Loucy (cell line): ENCODE results near the gene FKBP5.

ENCODE experiments used
- H2AFZ ChIP-seq: fragments of 200-600 bp; sonication (generic); 2 replicates; pipeline ENCODE4 v1.6.0; 2016; ENCODE audit warnings: antibody characterized with exemption, mild to moderate bottlenecking, low read length, moderate library complexity
- H3F3A ChIP-seq: fragments of 200-600 bp; 2 replicates; pipeline ENCODE4 v1.6.0; 2016; ENCODE audit warnings: antibody characterized with exemption, low read depth, mild to moderate bottlenecking
- H3K27me3 ChIP-seq: fragments of 200-600 bp; sonication (generic); 2 replicates; pipeline ENCODE4 v1.6.1; 2014; ENCODE audit warnings: low read length, mild to moderate bottlenecking; ENCODE audit not compliant: insufficient read depth, poor library complexity, severe bottlenecking
- H3K36me3 ChIP-seq: fragments of 200-600 bp; sonication (generic); 2 replicates; pipeline ENCODE4 v1.6.1; 2016; ENCODE audit warnings: low read length; ENCODE audit not compliant: insufficient read depth
- H3K4me1 ChIP-seq: fragments of 200-600 bp; sonication (generic); 2 replicates; pipeline ENCODE4 v1.5.1; 2014; ENCODE audit warnings: low read length, mild to moderate bottlenecking; ENCODE audit not compliant: insufficient read depth, poor library complexity, severe bottlenecking
- H3K4me2 ChIP-seq: fragments of 200-600 bp; sonication (generic); 2 replicates; pipeline ENCODE4 v1.6.0; 2014; ENCODE audit warnings: antibody characterized with exemption, low read length, low read depth, mild to moderate bottlenecking; ENCODE audit not compliant: poor library complexity, severe bottlenecking
- H3K4me3 ChIP-seq: fragments of 200-600 bp; sonication (generic); 2 replicates; pipeline ENCODE4 v1.5.1; 2014; ENCODE audit warnings: low read length, mild to moderate bottlenecking, mixed read lengths; ENCODE audit not compliant: poor library complexity, severe bottlenecking
- H3K79me2 ChIP-seq: fragments of 200-600 bp; sonication (generic); 2 replicates; pipeline ENCODE4 v1.6.1; 2014; ENCODE audit warnings: low read length; ENCODE audit not compliant: insufficient read depth
- H3K9ac ChIP-seq: fragments of 200-600 bp; sonication (generic); 2 replicates; pipeline ENCODE4 v1.6.0; 2014; ENCODE audit warnings: mild to moderate bottlenecking, low read depth, low read length, moderate library complexity; ENCODE audit not compliant: poor library complexity, severe bottlenecking
- H3K9me2 ChIP-seq: fragments of 200-600 bp; sonication (generic); replicated peaks from 2 replicates; pipeline ENCODE4 v1.6.1; 2016; ENCODE audit warnings: low read depth, low read length, mixed read lengths
- H3K9me3 ChIP-seq: fragments of 200-600 bp; sonication (generic); 2 replicates; pipeline ENCODE4 v1.6.1; 2014; ENCODE audit warnings: mild to moderate bottlenecking, antibody characterized with exemption, low read length, low read depth; ENCODE audit not compliant: insufficient read depth
- H4K20me1 ChIP-seq: fragments of 200-600 bp; sonication (generic); 2 replicates; pipeline ENCODE4 v1.6.0; 2014; ENCODE audit warnings: antibody characterized with exemption, low read length, mild to moderate bottlenecking; ENCODE audit not compliant: insufficient read depth, poor library complexity, severe bottlenecking
- CTCF ChIP-seq: fragments of 200-600 bp; sonication (generic); conservative IDR thresholded peaks from 2 replicates; pipeline ENCODE4 v1.5.1; 2014; ENCODE audit warnings: mild to moderate bottlenecking, antibody characterized with exemption, low read length
- EZH2phosphoT487 ChIP-seq: fragments of 200-600 bp; IDR thresholded peaks from 2 replicates; pipeline ENCODE4 v1.6.1; 2018; ENCODE audit warnings: antibody characterized with exemption, mild to moderate bottlenecking, moderate library complexity, borderline replicate concordance

FKBP5 gene

DNA sequence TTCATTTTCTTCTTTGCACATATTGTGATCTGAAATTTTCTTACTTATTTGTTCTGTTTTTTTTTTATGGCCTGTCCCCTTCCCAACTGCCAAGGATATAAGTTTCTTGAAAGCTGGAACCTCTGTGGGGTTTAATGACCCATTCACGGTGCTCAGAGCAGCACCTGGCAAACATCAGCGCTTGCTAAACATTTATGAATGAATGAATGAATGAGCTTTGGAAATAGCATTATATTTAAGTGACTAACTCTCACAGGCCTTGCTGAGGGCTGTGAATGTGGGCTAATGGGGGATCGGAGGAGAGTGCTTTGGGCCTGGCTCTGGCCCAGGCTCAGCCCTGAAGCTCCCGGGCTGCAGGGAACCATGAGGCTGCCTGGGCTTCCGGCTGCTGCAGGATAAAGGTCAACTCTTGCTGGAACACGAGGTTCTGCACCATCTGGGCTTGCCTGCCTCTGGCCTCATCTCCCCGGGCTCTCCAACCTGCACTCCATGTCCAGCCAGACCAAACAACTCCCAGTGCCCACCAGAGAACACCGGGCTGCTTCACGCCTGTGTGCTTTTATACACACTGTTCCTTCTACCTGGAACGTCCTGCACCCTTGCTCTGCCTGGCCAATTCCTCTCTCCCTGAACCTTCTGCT is 33.5 kb upstream of the FKBP5 start:
- Histone ChIP-seq H3K79me2 (peaks cover 13% of the 10 kb centered on the region; the same call in 1 of the 2 replicates), H3K4me1 (peaks cover 86% of the 10 kb centered on the region), H3K4me3 (no peak overlapping the region), H3F3A (peaks cover 20% of the 10 kb centered on the region), H3K36me3 (no peaks in the 10 kb centered on the region), H2AFZ (no peak overlapping the region), H3K27me3 (no peaks in the 10 kb centered on the region), H4K20me1 (no peaks in the 10 kb centered on the region), H3K9me3 (no peaks in the 10 kb centered on the region), H3K9ac (peak overlapping the region; percentile 6), H3K9me2 (no peaks in the 10 kb centered on the region), H3K4me2 (no peak overlapping the region)
- TF ChIP-seq CTCF (no peak), EZH2phosphoT487 (no peak)

GRCh38 chr6:35719830-35720733 is 31.4 kb upstream of the FKBP5 start:
- Histone ChIP-seq H3F3A (peaks cover 20% of the 10 kb centered on the region), H3K4me1 (peaks cover 82% of the 10 kb centered on the region), H2AFZ (0 out of 2 replicates have a peak overlapping the region, but pooled peaks have one; percentile 1), H3K9me2 (no peaks in the 10 kb centered on the region), H3K9me3 (no peaks in the 10 kb centered on the region), H4K20me1 (no peaks in the 10 kb centered on the region), H3K36me3 (no peaks in the 10 kb centered on the region), H3K9ac (peak overlapping the region; percentile 82), H3K27me3 (no peaks in the 10 kb centered on the region), H3K4me2 (peak overlapping the region; percentile 78), H3K79me2 (0 out of 2 replicates have a peak, but pooled peaks cover 4% of the 10 kb centered on the region), H3K4me3 (peak overlapping the region; percentile 67)
- TF ChIP-seq CTCF (no peak), EZH2phosphoT487 (no peak)

GRCh38 chr6:35719404-35719829 is 30.7 kb upstream of the FKBP5 start:
- Histone ChIP-seq H2AFZ (no peak overlapping the region), H3K9me2 (no peaks in the 10 kb centered on the region), H3K9me3 (no peaks in the 10 kb centered on the region), H3K4me2 (peak overlapping the region; percentile 78), H3F3A (peaks cover 20% of the 10 kb centered on the region), H3K79me2 (no peaks in the 10 kb centered on the region), H3K4me1 (peaks cover 75% of the 10 kb centered on the region), H4K20me1 (no peaks in the 10 kb centered on the region), H3K27me3 (no peaks in the 10 kb centered on the region), H3K36me3 (no peaks in the 10 kb centered on the region), H3K4me3 (peak overlapping the region; percentile 67), H3K9ac (peak overlapping the region; percentile 82)
- TF ChIP-seq CTCF (no peak), EZH2phosphoT487 (no peak)
